HCT116 (cell line): ENCODE data around the gene ABCB8. TPM values are rescaled to one million over a fixed set of nuclear protein-coding genes. Genes with fewer than 3 reads are reported as not detected.

Source experiments
- ATAC-seq: fragments of 200-7000 bp; cut with Tn5 transposase; 2 replicates; pipeline ENCODE4 v1.9.1; 2020; ENCODE audit warnings: mild to moderate bottlenecking, moderate library complexity
- BruUV-seq: library from RNA; stranded (reverse); fragments of 400-500 nt; replicated peaks from 2 replicates; lab custom pipeline; 2021; lab: Mats Ljungman, UMichigan
- CTCF ChIA-PET: fragments of 300-600 bp; sonication (Branson Sonifier 250); formaldehyde crosslinking; loops from one replicate; lab custom pipeline; 2021; ENCODE audit warnings: antibody characterized with exemption; lab: Charles Lee
- POLR2A ChIA-PET: fragments of 300-600, 350-600 bp; sonication (Branson Sonifier 250); formaldehyde crosslinking; loops from one replicate; lab custom pipeline; 2021; ENCODE audit warnings: antibody characterized with exemption; lab: Charles Lee
- RAD21 ChIA-PET, 2 experiments: fragments of 300-600 bp; sonication (Branson Sonifier 250); formaldehyde crosslinking; loops; one replicate each; lab custom pipeline; 2023; ENCODE audit warnings: low total read pairs in 2 of 2; ENCODE audit not compliant: uncharacterized antibody in 2 of 2, unreplicated experiment in 2 of 2, low non-redundant PET in 1 of 2; lab: Charles Lee
- DNase-seq: peaks from one replicate; pipeline ENCODE4 v3.0.0-alpha.2; 2010; ENCODE audit warnings: low read depth, low spot score
- H2AFZ ChIP-seq: fragments of 200-600 bp; shearing (Covaris generic), sonication (generic); 2 replicates; pipeline ENCODE4 v1.6.1; 2017; ENCODE audit warnings: low read depth, mixed run types, mixed read lengths, antibody characterized with exemption, low read length; ENCODE audit not compliant: poor library complexity, severe bottlenecking
- H3K27ac ChIP-seq: 2 replicates; pipeline ENCODE4 v1.5.1; 2012; ENCODE audit warnings: low read depth, low read length
- H3K27me3 ChIP-seq: fragments of 200-600 bp; sonication (generic); 2 replicates; pipeline ENCODE4 v1.6.1; 2016; ENCODE audit warnings: mixed run types, low read length, mixed read lengths; ENCODE audit not compliant: insufficient read depth
- H3K36me3 ChIP-seq, 2 experiments: fragments of 200-500 bp in 1 of 2; fragments of 200-600 bp in 1 of 2; sonication (Bioruptor generic) in 1 of 2; sonication (generic) in 1 of 2; 2 replicates each; pipeline versions ENCODE4 v1.5.1 to v1.6.1; 2014 to 2016; ENCODE audit warnings: low read length in 2 of 2, inconsistent platforms in 1 of 2, mixed read lengths in 1 of 2, mixed run types in 1 of 2; ENCODE audit not compliant: insufficient read depth in 2 of 2, control insufficient read depth in 1 of 2
- H3K4me1 ChIP-seq, 2 experiments: fragments of 200-600 bp in 1 of 2; sonication (generic) in 1 of 2; 2 replicates each; pipeline versions ENCODE4 v1.5.1 to v1.6.1; 2012 to 2017; ENCODE audit warnings: low read length in 2 of 2, inconsistent platforms in 1 of 2, mild to moderate bottlenecking in 1 of 2, mixed read lengths in 1 of 2, mixed run types in 1 of 2, moderate library complexity in 1 of 2; ENCODE audit not compliant: insufficient read depth in 2 of 2, control insufficient read depth in 1 of 2
- H3K4me2 ChIP-seq: fragments of 200-600 bp; sonication (generic); 2 replicates; pipeline ENCODE4 v1.6.1; 2017; ENCODE audit warnings: mixed run types, low read length, mixed read lengths
- H3K4me3 ChIP-seq, 2 experiments: fragments of 200-600 bp in 1 of 2; sonication (generic) in 1 of 2; replicated peaks in 1 of 2; 2 replicates each; pipeline ENCODE4 v1.5.1; 2011 to 2016; ENCODE audit warnings: low read length in 2 of 2, control low read depth in 1 of 2, low read depth in 1 of 2, mild to moderate bottlenecking in 1 of 2, mixed read lengths in 1 of 2, mixed run types in 1 of 2
- H3K79me2 ChIP-seq: fragments of 200-600 bp; sonication (generic); 2 replicates; pipeline ENCODE4 v1.6.1; 2017; ENCODE audit warnings: mild to moderate bottlenecking, mixed run types, low read length, moderate library complexity, mixed read lengths; ENCODE audit not compliant: insufficient read depth
- H3K9ac ChIP-seq: fragments of 200-600 bp; sonication (generic); 2 replicates; pipeline ENCODE4 v1.6.1; 2016; ENCODE audit warnings: low read length, mixed read lengths
- H3K9me2 ChIP-seq: fragments of 200-600 bp; sonication (generic), shearing (Covaris generic); 2 replicates; pipeline ENCODE4 v1.6.1; 2017; ENCODE audit warnings: mixed run types, mild to moderate bottlenecking, moderate library complexity; ENCODE audit not compliant: insufficient read depth
- H3K9me3 ChIP-seq, 2 experiments: fragments of 200-500 bp in 1 of 2; fragments of 200-600 bp in 1 of 2; sonication (Bioruptor generic) in 1 of 2; sonication (generic) in 1 of 2; 2 replicates each; pipeline ENCODE4 v1.6.1; 2014 to 2017; ENCODE audit warnings: low read length in 2 of 2, mixed read lengths in 2 of 2, inconsistent platforms in 1 of 2, low read depth in 1 of 2, mild to moderate bottlenecking in 1 of 2, mixed run types in 1 of 2, moderate library complexity in 1 of 2; ENCODE audit not compliant: control insufficient read depth in 1 of 2, insufficient read depth in 1 of 2
- H4K20me1 ChIP-seq: fragments of 200-600 bp; sonication (generic), shearing (Covaris generic); 2 replicates; pipeline ENCODE4 v1.6.1; 2017; ENCODE audit warnings: mixed run types, mild to moderate bottlenecking, moderate library complexity; ENCODE audit not compliant: insufficient read depth
- ATF3 ChIP-seq: IDR thresholded peaks from 2 replicates; pipeline ENCODE4 v1.6.1; 2012
- CBX3 ChIP-seq: IDR thresholded peaks from 2 replicates; pipeline ENCODE4 v1.6.1; 2012; ENCODE audit warnings: low read depth
- CEBPB ChIP-seq: IDR thresholded peaks from 2 replicates; pipeline ENCODE4 v1.6.1; 2012; ENCODE audit warnings: low read depth
- ELF1 ChIP-seq: IDR thresholded peaks from 2 replicates; pipeline ENCODE4 v1.6.1; 2012; ENCODE audit warnings: low read depth, borderline replicate concordance
- EZH2 ChIP-seq: fragments of 200-600 bp; sonication (generic); IDR thresholded peaks from 2 replicates; pipeline ENCODE4 v1.6.1; 2017; ENCODE audit warnings: antibody characterized with exemption, mixed run types
- EZH2phosphoT487 ChIP-seq: fragments of 200-600 bp; IDR thresholded peaks from 2 replicates; pipeline ENCODE4 v1.6.1; 2018; ENCODE audit warnings: antibody characterized with exemption, borderline replicate concordance
- FOSL1 ChIP-seq: IDR thresholded peaks from 2 replicates; pipeline ENCODE4 v1.6.1; 2012; ENCODE audit warnings: low read depth
- JUND ChIP-seq: IDR thresholded peaks from 2 replicates; pipeline ENCODE4 v1.6.1; 2012
- POLR2A ChIP-seq: IDR thresholded peaks from 2 replicates; pipeline ENCODE4 v1.7.0; 2011; ENCODE audit warnings: borderline replicate concordance; ENCODE audit not compliant: insufficient read depth, insufficient read length; ENCODE audit errors: extremely low read depth
- RAD21 ChIP-seq: IDR thresholded peaks from 2 replicates; pipeline ENCODE4 v1.6.1; 2012; ENCODE audit warnings: low read depth, mild to moderate bottlenecking
- TCF7L2 ChIP-seq: IDR thresholded peaks from 2 replicates; pipeline ENCODE4 v1.7.0; 2011; ENCODE audit warnings: borderline replicate concordance, inconsistent platforms; ENCODE audit not compliant: insufficient read depth, insufficient read length; ENCODE audit errors: extremely low read depth
- intact Hi-C: fragments of 100-400 bp; cut with micrococcal nuclease; formaldehyde crosslinking; loops from 2 replicates; pipeline ENCODE4 v1.10.0; 2022
- total RNA-seq: library from RNA; stranded (reverse); gene quantifications from one replicate; pipeline ENCODE4 v1.2.1, GENCODE V29; 2021; ENCODE audit not compliant: unreplicated experiment
- TF ChIP-seq, protein P1 (sequence below): IDR thresholded peaks from 2 replicates; pipeline ENCODE4 v1.6.1; 2012; ENCODE audit warnings: low read depth

The ABCB8 gene
- total RNA-seq, 1 experiment from 2014 or later: 55.2 TPM

DNA sequence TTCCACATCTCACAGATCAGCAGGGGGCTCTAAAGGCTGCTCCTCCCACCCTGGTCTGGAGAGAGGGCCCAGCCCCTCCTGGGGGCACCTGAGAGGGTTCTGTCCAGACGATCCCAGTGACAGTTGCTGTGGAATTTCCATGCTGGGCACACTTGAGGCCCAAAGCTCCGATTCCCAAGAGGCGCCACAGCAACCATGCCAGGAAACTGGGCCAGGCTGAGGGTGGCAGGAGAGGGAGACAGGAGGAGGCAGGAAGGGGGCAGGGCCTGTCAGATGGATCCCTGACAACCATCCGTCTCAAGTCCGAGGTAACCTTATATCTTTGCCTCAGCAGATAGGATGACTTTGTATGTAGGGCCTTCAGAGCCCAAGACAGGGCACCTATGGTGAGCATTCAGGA, 41.7 kb upstream of the ABCB8 start:
- ChIA-PET RAD21 (interaction anchor here in 1 of 2 experiments (0.6 kb wide), 1 partner anchor 52 kb away, joined by 3 read pairs; no protein-coding TSS in a partner anchor), CTCF (interaction anchor here (1.0 to 1.6 kb wide), 5 partner anchors 8 to 88 kb away, joined by 3 to 5 read pairs (median 4); no protein-coding TSS in a partner anchor), POLR2A (no interaction called here)
- Histone ChIP-seq H3K27me3 (peaks cover 20% of the 10 kb centered on the region; the same call in 1 of the 2 replicates), H3K79me2 (no peaks in the 10 kb centered on the region), H3K4me2 (no peak overlapping the region), H3K9ac (no peak overlapping the region), H4K20me1 (no peaks in the 10 kb centered on the region), H3K4me1 (peaks cover 0 to 16% of the 10 kb centered on the region in 2 experiments; a peak in 2 of 4 replicates), H3K9me3 (peaks cover 8 to 31% of the 10 kb centered on the region in 2 experiments; a peak in 2 of 4 replicates), H3K36me3 (no peaks in the 10 kb centered on the region), H3K4me3 (no peak overlapping the region), H3K9me2 (no peaks in the 10 kb centered on the region), H3K27ac (no peak overlapping the region), H2AFZ (no peak overlapping the region)
- no TSS peak for BruUV-seq
- ATAC-seq (no peak), DNase-seq (no peak)
- TF ChIP-seq EZH2phosphoT487: no peak
- TF ChIP-seq TCF7L2: no peak
- TF ChIP-seq, protein P1, sequence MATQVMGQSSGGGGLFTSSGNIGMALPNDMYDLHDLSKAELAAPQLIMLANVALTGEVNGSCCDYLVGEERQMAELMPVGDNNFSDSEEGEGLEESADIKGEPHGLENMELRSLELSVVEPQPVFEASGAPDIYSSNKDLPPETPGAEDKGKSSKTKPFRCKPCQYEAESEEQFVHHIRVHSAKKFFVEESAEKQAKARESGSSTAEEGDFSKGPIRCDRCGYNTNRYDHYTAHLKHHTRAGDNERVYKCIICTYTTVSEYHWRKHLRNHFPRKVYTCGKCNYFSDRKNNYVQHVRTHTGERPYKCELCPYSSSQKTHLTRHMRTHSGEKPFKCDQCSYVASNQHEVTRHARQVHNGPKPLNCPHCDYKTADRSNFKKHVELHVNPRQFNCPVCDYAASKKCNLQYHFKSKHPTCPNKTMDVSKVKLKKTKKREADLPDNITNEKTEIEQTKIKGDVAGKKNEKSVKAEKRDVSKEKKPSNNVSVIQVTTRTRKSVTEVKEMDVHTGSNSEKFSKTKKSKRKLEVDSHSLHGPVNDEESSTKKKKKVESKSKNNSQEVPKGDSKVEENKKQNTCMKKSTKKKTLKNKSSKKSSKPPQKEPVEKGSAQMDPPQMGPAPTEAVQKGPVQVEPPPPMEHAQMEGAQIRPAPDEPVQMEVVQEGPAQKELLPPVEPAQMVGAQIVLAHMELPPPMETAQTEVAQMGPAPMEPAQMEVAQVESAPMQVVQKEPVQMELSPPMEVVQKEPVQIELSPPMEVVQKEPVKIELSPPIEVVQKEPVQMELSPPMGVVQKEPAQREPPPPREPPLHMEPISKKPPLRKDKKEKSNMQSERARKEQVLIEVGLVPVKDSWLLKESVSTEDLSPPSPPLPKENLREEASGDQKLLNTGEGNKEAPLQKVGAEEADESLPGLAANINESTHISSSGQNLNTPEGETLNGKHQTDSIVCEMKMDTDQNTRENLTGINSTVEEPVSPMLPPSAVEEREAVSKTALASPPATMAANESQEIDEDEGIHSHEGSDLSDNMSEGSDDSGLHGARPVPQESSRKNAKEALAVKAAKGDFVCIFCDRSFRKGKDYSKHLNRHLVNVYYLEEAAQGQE: no peak
- no peak for TF ChIP-seq ATF3
- TF ChIP-seq EZH2: no peak
- no peak for TF ChIP-seq POLR2A
- no peak for TF ChIP-seq CEBPB
- no peak for TF ChIP-seq ELF1
- no peak for TF ChIP-seq CBX3
- no peak for TF ChIP-seq JUND
- TF ChIP-seq FOSL1: no peak
- no peak for TF ChIP-seq RAD21
- intact Hi-C loops: loop anchor here (1.0 kb wide), 1 partner anchor 88 kb away; no protein-coding TSS in a partner anchor
